GM12873 (cell line): ENCODE results near the gene KNDC1.

Experiments used
- CTCF ChIP-seq: IDR thresholded peaks from 2 replicates; pipeline ENCODE4 v1.5.1; 2012; ENCODE audit warnings: low read depth, mild to moderate bottlenecking, moderate library complexity, low read length, control low read depth; ENCODE audit not compliant: insufficient read depth; ENCODE audit errors: missing control alignments

KNDC1 gene

DNA sequence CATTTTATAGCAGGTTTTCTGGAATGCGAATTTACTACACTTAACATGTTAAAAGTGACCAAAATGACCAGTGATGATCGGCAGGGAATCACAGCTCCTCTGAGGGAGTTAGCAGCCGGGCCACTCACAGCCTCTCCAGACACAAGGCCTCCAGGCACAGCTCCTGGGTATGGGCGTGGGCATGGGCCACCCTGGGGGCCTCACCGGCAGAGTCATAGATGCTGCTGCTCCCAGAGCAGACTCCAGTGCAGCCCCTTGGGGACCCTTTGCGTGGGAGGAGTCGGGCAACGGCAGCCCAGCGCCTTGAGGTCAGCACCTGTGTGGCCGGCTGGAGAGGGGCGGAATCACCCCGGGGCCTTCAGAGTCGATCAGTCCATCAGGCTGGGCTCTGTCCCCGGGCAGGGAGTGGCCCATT is 8.6 kb downstream of the KNDC1 start:
- no peak for TF ChIP-seq CTCF

- no peak for TF ChIP-seq CTCF
Observed at GRCh38 chr10:133169173-133169947, 9.3 kb downstream of the KNDC1 start.

DNA sequence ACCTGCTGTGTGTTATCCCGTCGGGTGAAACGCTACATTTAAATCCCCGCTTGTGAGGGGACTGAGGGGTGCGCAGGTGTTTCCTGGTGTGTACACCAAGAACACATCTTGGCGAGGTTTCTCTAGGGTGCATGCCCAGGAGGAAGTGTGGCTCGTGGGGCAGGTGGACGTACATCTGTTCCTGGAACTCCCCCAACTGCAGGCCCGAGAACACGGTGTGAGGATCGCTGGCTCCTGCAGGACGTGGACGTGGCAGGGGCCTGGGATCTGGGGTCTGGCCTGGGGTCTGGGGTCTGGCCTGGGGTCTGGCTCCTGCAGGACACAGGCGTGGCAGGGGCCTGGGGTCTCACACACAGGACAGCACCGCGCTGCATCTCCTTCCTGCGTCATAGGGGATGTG is 10.1 kb downstream of the KNDC1 start:
- TF ChIP-seq CTCF, result no peak

DNA sequence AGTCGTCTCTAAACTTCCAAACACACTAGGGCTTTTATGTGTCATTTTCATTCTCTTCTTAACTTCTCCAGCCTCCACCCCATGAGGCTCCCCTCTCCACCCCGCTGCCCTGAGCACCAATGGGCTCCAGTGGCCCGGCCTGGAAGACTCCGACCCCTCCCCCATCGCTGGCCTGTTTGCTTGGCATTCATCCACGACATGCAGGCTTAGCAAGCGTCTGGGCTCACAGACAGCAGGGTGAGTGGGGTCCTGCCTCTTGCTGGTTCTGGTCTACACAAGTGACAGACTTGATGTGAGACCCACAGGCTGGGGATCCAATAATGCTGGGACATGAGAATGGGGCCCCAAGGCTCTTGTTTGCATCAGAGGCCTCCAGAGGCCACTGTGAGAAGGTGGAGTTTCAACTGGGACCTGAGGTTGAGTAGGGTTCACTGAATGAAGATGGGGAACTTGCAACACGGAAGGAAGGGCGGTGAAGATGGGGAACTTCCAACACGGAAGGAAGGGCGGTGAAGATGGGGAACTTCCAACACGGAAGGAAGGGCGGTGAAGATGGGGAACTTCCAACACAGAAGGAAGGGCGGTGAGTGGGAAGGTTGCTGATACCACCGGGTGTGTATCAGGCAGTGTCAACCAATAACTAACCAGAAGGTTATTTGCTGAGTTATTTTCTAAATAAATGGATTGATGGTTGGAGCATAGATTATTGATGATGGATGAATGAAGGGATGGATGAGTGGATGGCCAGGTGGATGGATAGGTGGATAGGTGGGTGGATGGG is 14.0 kb downstream of the KNDC1 start:
- TF ChIP-seq CTCF, result no peak

DNA sequence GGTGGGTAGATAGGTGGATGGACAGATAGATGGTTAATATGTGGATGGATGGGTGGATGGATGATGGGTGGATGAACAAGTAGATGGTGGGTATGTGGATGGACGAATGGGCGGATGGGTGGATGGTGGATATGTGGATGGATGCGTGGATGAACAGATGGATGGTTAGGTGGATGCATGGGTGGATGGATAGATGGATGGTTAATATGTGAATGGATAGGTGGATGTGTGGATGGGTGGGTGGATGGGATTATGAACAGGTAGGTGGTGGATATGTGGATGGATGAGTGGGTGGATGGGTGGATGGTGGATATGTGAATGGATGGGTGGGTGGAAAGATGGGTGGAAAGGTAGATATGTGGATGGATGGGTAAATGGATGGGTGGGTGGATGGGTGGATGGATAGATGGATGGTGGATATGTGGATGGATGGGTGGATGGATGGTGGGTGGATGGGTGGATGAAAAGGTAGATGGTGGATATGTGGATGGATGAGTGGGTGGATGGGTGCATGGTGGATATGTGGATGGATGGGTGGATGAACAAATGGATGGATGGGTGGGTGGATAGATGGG is 14.8 kb downstream of the KNDC1 start:
- no peak for TF ChIP-seq CTCF

GRCh38 chr10:133176546-133176945 is 16.5 kb downstream of the KNDC1 start:
- no peak for TF ChIP-seq CTCF
